GM12892 (cell line): ENCODE measurements around the gene LEMD1.

Experiments
- POLR2A ChIP-seq: IDR thresholded peaks from 2 replicates; pipeline ENCODE4 v1.6.1; 2011; ENCODE audit warnings: low read depth, low read length, control low read depth
- POLR2AphosphoS5 ChIP-seq: IDR thresholded peaks from 2 replicates; pipeline ENCODE4 v1.6.1; 2011; ENCODE audit warnings: low read depth, low read length, control low read depth
- TAF1 ChIP-seq: IDR thresholded peaks from 2 replicates; pipeline ENCODE4 v1.6.1; 2011; ENCODE audit warnings: low read depth, mild to moderate bottlenecking, control low read depth, low read length, borderline replicate concordance

GRCh38 chr1:205339197-205339702 lies 82.6 kb downstream of the LEMD1 start:
- TF ChIP-seq POLR2A (no peak), POLR2AphosphoS5 (no peak), TAF1 (no peak)
